GM19324 (cell line): Measurements from ENCODE around the gene FBN3.
A peak's percentile ranks its signal among the peaks of the same experiment; 100 is the strongest.

Experiments used
- ATAC-seq: cut with Tn5 transposase; IDR thresholded peaks from one replicate; pipeline ENCODE4 v1.9.1; 2021; ENCODE audit warnings: mild to moderate bottlenecking, moderate library complexity; ENCODE audit not compliant: unreplicated experiment, low FRiP score

The FBN3 gene

GRCh38 chr19:8069096-8069973, 80.1 kb downstream of the FBN3 start:
- no peak for ATAC-seq

- no peak for ATAC-seq
These were observed 83.5 kb downstream of the FBN3 start for GRCh38 chr19:8065875-8066261.

GRCh38 chr19:8064911-8065874, 84.2 kb downstream of the FBN3 start:
- no peak for ATAC-seq

- no peak for ATAC-seq
These were observed 91.7 kb downstream of the FBN3 start for GRCh38 chr19:8057545-8058270.

- ATAC-seq: no peak
These were observed 92.9 kb downstream of the FBN3 start for GRCh38 chr19:8056533-8056932.

- no peak for ATAC-seq
These were observed 95.2 kb downstream of the FBN3 start for GRCh38 chr19:8054169-8054568.

GRCh38 chr19:8052464-8052859, 96.9 kb downstream of the FBN3 start, which contains the start of gene CCL25:
Gene CCL25 (plus strand): TSS chr19:8052760. CDS start chr19:8053050, 290 bp downstream.
- no peak for ATAC-seq

- peak; percentile 53 for ATAC-seq
These were observed 98.9 kb downstream of the FBN3 start for GRCh38 chr19:8050274-8051096.

- ATAC-seq: no peak
These were observed 102.7 kb downstream of the FBN3 start for GRCh38 chr19:8046569-8047165.

GRCh38 chr19:8045872-8046568, 103.4 kb downstream of the FBN3 start:
- no peak for ATAC-seq

GRCh38 chr19:8044018-8044417, 105.4 kb downstream of the FBN3 start:
- ATAC-seq: no peak

GRCh38 chr19:8042900-8043299, 106.5 kb downstream of the FBN3 start:
- ATAC-seq: no peak

GRCh38 chr19:8041531-8041931, 107.9 kb downstream of the FBN3 start:
- ATAC-seq: no peak

- ATAC-seq: no peak
These were observed 110.2 kb downstream of the FBN3 start for GRCh38 chr19:8039231-8039630.

- no peak for ATAC-seq
These were observed 110.6 kb downstream of the FBN3 start for GRCh38 chr19:8038815-8039214.

- ATAC-seq: no peak
These were observed 112.8 kb downstream of the FBN3 start for GRCh38 chr19:8036434-8037099.

- ATAC-seq: no peak
These were observed 115.2 kb downstream of the FBN3 start for GRCh38 chr19:8034178-8034525.
